Right ventricle myocardium inferior (tissue), 1 donor: ENCODE measurements around the gene COL23A1. TPM values are rescaled to one million over a fixed set of nuclear protein-coding genes. Genes with fewer than 3 reads are reported as not detected.

Source experiments
- ATAC-seq: fragments of 200-7000 bp; cut with Tn5 transposase; one replicate; pipeline ENCODE4 v1.9.1; 2020; ENCODE audit warnings: mild to moderate bottlenecking, moderate library complexity
- DNase-seq: peaks from one replicate; pipeline ENCODE4 v3.0.0; 2021; ENCODE audit errors: missing footprints
- intact Hi-C: fragments of 100-400 bp; cut with DNase I; formaldehyde crosslinking; loops from one replicate; pipeline ENCODE4 v1.11.0; 2022
- long read RNA-seq: library from polyadenylated mRNA; unstranded; transcript quantifications from one replicate; pipeline ENCODE4 v2.0.0, GENCODE V29; 2021
- total RNA-seq: library from RNA; stranded (reverse); fragmentation: NEBNext Ultra II Directional; extraction: Animal tissue kit (Norgen Biotek cat#: 25700); gene quantifications from one replicate; pipeline ENCODE4 v1.2.1, GENCODE V29; 2021
- donor health status: DM: no; HTN: yes; CAD: no; lungs with severe emphysema.

The COL23A1 gene
- total RNA-seq, result 22.5 TPM
- long read RNA-seq, partial matches to known transcripts, result 6 of 19 reads
- long read RNA-seq, other reads (novel, unspliced or antisense), result 13 of 19 reads

- DNase-seq (peak; percentile 86), ATAC-seq (peak; percentile 87)
- intact Hi-C loops, result loop anchor here (1.0 to 2.0 kb wide), 4 partner anchors 38 to 354 kb away; no protein-coding TSS in a partner anchor
These were observed at the start of gene COL23A1 for GRCh38 chr5:178590141-178590923. COL23A1 (minus strand) TSS chr5:178590393.

- no peak for DNase-seq
- intact Hi-C loops, result no loop called here
- no peak for ATAC-seq
These were observed 47.3 kb upstream of the COL23A1 start for GRCh38 chr5:178637356-178638074.

GRCh38 chr5:178632285-178632684 is 42.1 kb upstream of the COL23A1 start:
- intact Hi-C loops, result no loop called here
- ATAC-seq (no peak), DNase-seq (no peak)

GRCh38 chr5:178630951-178631350 is 40.8 kb upstream of the COL23A1 start:
- intact Hi-C loops, result no loop called here
- DNase-seq, result no peak
- ATAC-seq, result no peak

GRCh38 chr5:178630475-178630930 is 40.3 kb upstream of the COL23A1 start:
- DNase-seq (no peak), ATAC-seq (no peak)
- intact Hi-C loops, result no loop called here

- no peak for ATAC-seq
- no peak for DNase-seq
- intact Hi-C loops, result loop anchor here (5.0 kb wide), 1 partner anchor 230 kb away; the partner anchor contains the start of gene ZNF354B
These were observed 37.0 kb upstream of the COL23A1 start for GRCh38 chr5:178627259-178627598.

- intact Hi-C loops, result loop anchor here (1.0 to 5.0 kb wide), 2 partner anchors 104 to 231 kb away; partner anchors contain the start of genes ZNF354A and ZNF354B
- peak; percentile 98 for ATAC-seq
- DNase-seq, result peak; percentile 99
These were observed 36.5 kb upstream of the COL23A1 start, which contains the start of gene CLK4 for GRCh38 chr5:178626484-178627258. CLK4 (minus strand) TSS chr5:178627050; CDS start chr5:178623416, 3,634 bp downstream.

GRCh38 chr5:178625679-178626483 is 35.7 kb upstream of the COL23A1 start:
- intact Hi-C loops, result loop anchor here (1.0 to 5.0 kb wide), 2 partner anchors 104 to 231 kb away; partner anchors contain the start of genes ZNF354A and ZNF354B
- DNase-seq (no peak), ATAC-seq (peak; percentile 15)

GRCh38 chr5:178624631-178625546 is 34.7 kb upstream of the COL23A1 start:
- ATAC-seq (no peak), DNase-seq (no peak)
- intact Hi-C loops, result loop anchor here (5.0 kb wide), 1 partner anchor 232 kb away; the partner anchor contains the start of gene ZNF354B

- ATAC-seq, result no peak
- DNase-seq, result no peak
- intact Hi-C loops, result no loop called here
These were observed 32.6 kb upstream of the COL23A1 start for GRCh38 chr5:178622679-178623247.

- ATAC-seq (no peak), DNase-seq (no peak)
- intact Hi-C loops, result no loop called here
These were observed 29.2 kb upstream of the COL23A1 start for GRCh38 chr5:178619390-178619789.

GRCh38 chr5:178612299-178612698 is 22.1 kb upstream of the COL23A1 start:
- intact Hi-C loops, result no loop called here
- no peak for ATAC-seq
- DNase-seq, result no peak

- intact Hi-C loops, result no loop called here
- ATAC-seq, result peak; percentile 31
These were observed 16.1 kb upstream of the COL23A1 start for GRCh38 chr5:178606269-178606668.

GRCh38 chr5:178605788-178606187 is 15.6 kb upstream of the COL23A1 start:
- no peak for ATAC-seq
- intact Hi-C loops, result no loop called here
- DNase-seq, result no peak

More at GRCh38 chr5:178606269-178606668, 16.1 kb upstream of the COL23A1 start:
- DNase-seq, result no peak

- no peak for DNase-seq
- ATAC-seq, result no peak
- intact Hi-C loops, result no loop called here
These were observed 12.6 kb upstream of the COL23A1 start for GRCh38 chr5:178602752-178603151.

- intact Hi-C loops, result no loop called here
- DNase-seq (no peak), ATAC-seq (no peak)
These were observed 5.6 kb upstream of the COL23A1 start for GRCh38 chr5:178595750-178596149.

- no peak for ATAC-seq
- intact Hi-C loops, result no loop called here
- DNase-seq, result no peak
These were observed 5.0 kb upstream of the COL23A1 start for GRCh38 chr5:178595150-178595549.
